MCF 10A (cell line): ENCODE measurements around the gene ESAM. TPM values are rescaled to one million over a fixed set of nuclear protein-coding genes. Genes with fewer than 3 reads are reported as not detected.

Experiments used
- Bru-seq: library from RNA; stranded (reverse); fragments of 400-500 nt; gene quantifications from one replicate; lab custom pipeline; 2021; lab: Mats Ljungman, UMichigan
- BruChase-seq, 2 experiments: library from RNA; stranded (reverse); fragments of 400-500 nt; gene quantifications; one replicate each; lab custom pipeline; 2021; lab: Mats Ljungman, UMichigan
- BruUV-seq: library from RNA; stranded (reverse); fragments of 400-500 nt; replicated peaks from 2 replicates; lab custom pipeline; 2021; lab: Mats Ljungman, UMichigan
- CTCF ChIA-PET: fragments of 300-600 bp; sonication (Branson Sonifier 250); formaldehyde crosslinking; extraction: SDS; loops from one replicate; lab custom pipeline; 2021; ENCODE audit warnings: antibody characterized with exemption, inconsistent platforms; lab: Yijun Ruan, JAX
- POLR2A ChIA-PET: fragments of 300-600, 350-650 bp; sonication (Branson Sonifier 250); formaldehyde crosslinking; extraction: SDS; loops from one replicate; lab custom pipeline; 2020; ENCODE audit warnings: antibody characterized with exemption, inconsistent platforms; lab: Yijun Ruan, JAX
- DNase-seq: peaks from one replicate; pipeline ENCODE4 v3.0.0-alpha.2; 2018; ENCODE audit not compliant: unreplicated experiment
- H3K27ac Mint-ChIP-seq: one replicate; pipeline ENCODE4 v1.8.0; 2022; ENCODE audit warnings: mild to moderate bottlenecking, low read depth, mixed read lengths; ENCODE audit not compliant: unreplicated experiment
- H3K27me3 Mint-ChIP-seq: one replicate; pipeline ENCODE4 v1.8.0; 2022; ENCODE audit warnings: mixed read lengths; ENCODE audit not compliant: insufficient read depth, unreplicated experiment
- H3K36me3 Mint-ChIP-seq: one replicate; pipeline ENCODE4 v1.8.0; 2022; ENCODE audit warnings: mild to moderate bottlenecking, moderate library complexity, mixed read lengths; ENCODE audit not compliant: insufficient read depth, unreplicated experiment
- H3K4me1 Mint-ChIP-seq: one replicate; pipeline ENCODE4 v1.8.0; 2022; ENCODE audit warnings: mixed read lengths; ENCODE audit not compliant: insufficient read depth, unreplicated experiment
- H3K4me3 Mint-ChIP-seq: one replicate; pipeline ENCODE4 v1.8.0; 2022; ENCODE audit warnings: mild to moderate bottlenecking, moderate library complexity, mixed read lengths; ENCODE audit not compliant: unreplicated experiment
- H3K9me3 Mint-ChIP-seq: one replicate; pipeline ENCODE4 v1.8.0; 2022; ENCODE audit warnings: mixed read lengths; ENCODE audit not compliant: unreplicated experiment
- CTCF ChIP-seq: fragments of 200-600 bp; IDR thresholded peaks from one replicate; pipeline ENCODE4 v1.8.0; 2022; ENCODE audit warnings: antibody characterized with exemption, mild to moderate bottlenecking; ENCODE audit not compliant: unreplicated experiment
- intact Hi-C: fragments of 100-400 bp; cut with micrococcal nuclease; formaldehyde crosslinking; loops from 2 replicates; pipeline ENCODE4 v1.14.1; 2022
- long read RNA-seq: library from polyadenylated mRNA; stranded (forward); transcript quantifications from one replicate; pipeline ENCODE4 v2.0.0, GENCODE V29; 2022
- total RNA-seq: library from RNA; stranded (reverse); gene quantifications from 2 replicates; pipeline ENCODE4 v1.2.3, GENCODE V29; 2022

Gene ESAM
- 0.19 and 0.93 TPM in 2 replicates for total RNA-seq
- Bru-seq, nascent RNA, result percentile 36 among the genes with signal in this experiment
- BruChase-seq, experiment 1, labeled RNA remaining after a 6-hour chase, result percentile 68 among the genes with signal in this experiment
- BruChase-seq, experiment 2, labeled RNA remaining after a 2-hour chase, result percentile 57 among the genes with signal in this experiment
- long read RNA-seq, result 0 reads

- no peaks in the 10 kb centered on the region for H3K9me3 Mint-ChIP-seq
- TF ChIP-seq CTCF, result no peak
- no peaks in the 10 kb centered on the region for H3K27me3 Mint-ChIP-seq
- no peaks in the 10 kb centered on the region for H3K36me3 Mint-ChIP-seq
- no TSS peak for BruUV-seq
- CTCF ChIA-PET, result interaction anchor here (0.7 to 6.1 kb wide), 23 partner anchors 10 to 130 kb away, joined by 3 to 112 read pairs (median 7); partner anchors contain the start of genes MSANTD2, NRGN, SIAE and SPA17
- DNase-seq, result no peak
- peak within 1 kb of the TSS; percentile 62 for H3K4me3 Mint-ChIP-seq
- H3K4me1 Mint-ChIP-seq, result peaks cover 5% of the 10 kb centered on the region
- intact Hi-C loops, result loop anchor here (2.0 kb wide), 1 partner anchor 31 kb away; no protein-coding TSS in a partner anchor
- no peak within 1 kb of the TSS for H3K27ac Mint-ChIP-seq
- POLR2A ChIA-PET, result interaction anchor here (0.6 to 1.9 kb wide), 2 partner anchors 39 to 137 kb away, joined by 3 to 8 read pairs; partner anchors contain the start of gene MSANTD2
These were observed at the start of gene ESAM for GRCh38 chr11:124762105-124762623. Gene ESAM (minus strand): TSS chr11:124762290. CDS start chr11:124762154, 136 bp downstream.

GRCh38 chr11:124811399-124812125 is 49.5 kb upstream of the ESAM start:
- peaks cover 28% of the 10 kb centered on the region for H3K27me3 Mint-ChIP-seq
- H3K27ac Mint-ChIP-seq, result no peak overlapping the region
- ChIA-PET POLR2A (interaction anchor here (1.0 to 2.0 kb wide), 2 partner anchors 11 kb away, joined by 3 to 5 read pairs; partner anchors contain the start of gene MSANTD2), CTCF (interaction anchor here (0.6 to 0.8 kb wide), 2 partner anchors 11 to 13 kb away, joined by 3 to 4 read pairs; no protein-coding TSS in a partner anchor)
- H3K9me3 Mint-ChIP-seq, result no peaks in the 10 kb centered on the region
- no peak overlapping the region for H3K4me3 Mint-ChIP-seq
- no TSS peak for BruUV-seq
- no peak for TF ChIP-seq CTCF
- no peaks in the 10 kb centered on the region for H3K36me3 Mint-ChIP-seq
- peaks cover 5% of the 10 kb centered on the region for H3K4me1 Mint-ChIP-seq
- DNase-seq, result no peak
- intact Hi-C loops, result no loop called here

- Mint-ChIP-seq H3K36me3 (no peaks in the 10 kb centered on the region), H3K27me3 (peaks cover 17% of the 10 kb centered on the region), H3K4me1 (peaks cover 2% of the 10 kb centered on the region), H3K4me3 (no peak overlapping the region), H3K27ac (no peak overlapping the region), H3K9me3 (no peaks in the 10 kb centered on the region)
- CTCF ChIA-PET, result interaction anchor here (0.6 to 16.8 kb wide), 3 partner anchors 13 to 657 kb away, joined by 3 to 201 read pairs (median 4); no protein-coding TSS in a partner anchor
- BruUV-seq, result no TSS peak
- intact Hi-C loops, result no loop called here
- no peak for DNase-seq
- TF ChIP-seq CTCF, result no peak
- POLR2A ChIA-PET, result interaction anchor here (0.7 to 1.2 kb wide), 2 partner anchors 9 to 369 kb away, joined by 3 read pairs; no protein-coding TSS in a partner anchor
These were observed 45.7 kb upstream of the ESAM start for GRCh38 chr11:124807660-124808270.
